IMR-90 (cell line): ENCODE results near the gene VAV3. TPM values are rescaled to one million over a fixed set of nuclear protein-coding genes. Genes with fewer than 3 reads are reported as not detected.

ENCODE experiments used
- ATAC-seq: fragments of 200-7000 bp; cut with Tn5 transposase; 2 replicates; pipeline ENCODE4 v1.9.1; 2020; ENCODE audit warnings: low read depth, mild to moderate bottlenecking, moderate library complexity
- BruUV-seq: library from RNA; stranded (reverse); fragments of 400-500 nt; replicated peaks from 2 replicates; lab custom pipeline; 2021; lab: Mats Ljungman, UMichigan
- CTCF ChIA-PET: fragments of 300-600 bp; formaldehyde crosslinking; extraction: SDS; loops from one replicate; lab custom pipeline; 2021; ENCODE audit warnings: antibody characterized with exemption; lab: Yijun Ruan, JAX
- POLR2A ChIA-PET: fragments of 300-600 bp; sonication (Branson Sonifier 250); formaldehyde crosslinking; loops from one replicate; lab custom pipeline; 2022; ENCODE audit warnings: antibody characterized with exemption; ENCODE audit not compliant: unreplicated experiment; lab: Charles Lee
- DNase-seq: peaks from one replicate; pipeline ENCODE4 v3.0.0; 2013
- H2AFZ ChIP-seq: replicated peaks from 2 replicates; pipeline ENCODE3; 2013; ENCODE audit warnings: low read length, mild to moderate bottlenecking; ENCODE audit not compliant: poor library complexity
- H2AK5ac ChIP-seq: 2 replicates; pipeline ENCODE4 v1.6.1; 2013; ENCODE audit warnings: low read depth, low read length, inconsistent platforms
- H2AK9ac ChIP-seq: replicated peaks from 2 replicates; pipeline ENCODE3; 2013; ENCODE audit warnings: mild to moderate bottlenecking, low read depth, low read length, moderate library complexity; ENCODE audit not compliant: poor library complexity
- H2BK120ac ChIP-seq: 2 replicates; pipeline ENCODE4 v1.6.1; 2013; ENCODE audit warnings: low read depth, low read length, inconsistent platforms
- H2BK15ac ChIP-seq: 3 replicates; pipeline ENCODE4 v1.6.1; 2013; ENCODE audit warnings: low read depth, low read length, inconsistent platforms
- H2BK20ac ChIP-seq: 2 replicates; pipeline ENCODE4 v1.6.1; 2013; ENCODE audit warnings: low read depth, mild to moderate bottlenecking, inconsistent platforms, low read length, moderate library complexity
- H2BK5ac ChIP-seq: 2 replicates; pipeline ENCODE4 v1.6.1; 2013; ENCODE audit warnings: mild to moderate bottlenecking, low read depth, low read length, inconsistent platforms; ENCODE audit not compliant: poor library complexity, severe bottlenecking
- H3K14ac ChIP-seq: replicated peaks from 2 replicates; pipeline ENCODE4 v1.6.1; 2013; ENCODE audit warnings: low read depth, low read length, inconsistent platforms
- H3K18ac ChIP-seq: 2 replicates; pipeline ENCODE4 v1.6.1; 2013; ENCODE audit warnings: low read depth, low read length, control low read depth
- H3K23ac ChIP-seq: 2 replicates; pipeline ENCODE4 v1.6.1; 2013; ENCODE audit warnings: low read depth, low read length, inconsistent platforms
- H3K27ac ChIP-seq: 2 replicates; pipeline ENCODE4 v1.5.1; 2013; ENCODE audit warnings: mild to moderate bottlenecking, control low read depth, low read length; ENCODE audit not compliant: insufficient read depth
- H3K27me3 ChIP-seq: 2 replicates; pipeline ENCODE4 v1.6.1; 2013; ENCODE audit warnings: low read length; ENCODE audit not compliant: control insufficient read depth, insufficient read depth
- H3K36me3 ChIP-seq: 2 replicates; pipeline ENCODE4 v1.6.1; 2013; ENCODE audit warnings: low read length, mixed read lengths; ENCODE audit not compliant: control insufficient read depth, insufficient read depth
- H3K4ac ChIP-seq: 2 replicates; pipeline ENCODE4 v1.6.1; 2013; ENCODE audit warnings: low read depth, low read length, inconsistent platforms
- H3K4me1 ChIP-seq: 2 replicates; pipeline ENCODE4 v1.6.1; 2013; ENCODE audit warnings: low read length, mixed read lengths; ENCODE audit not compliant: control insufficient read depth, insufficient read depth
- H3K4me2 ChIP-seq: 2 replicates; pipeline ENCODE4 v1.6.1; 2013; ENCODE audit warnings: low read depth, mild to moderate bottlenecking, control low read depth, low read length, moderate library complexity
- H3K4me3 ChIP-seq: 2 replicates; pipeline ENCODE4 v1.5.1; 2013; ENCODE audit warnings: low read depth, mild to moderate bottlenecking, control low read depth, low read length, moderate library complexity; ENCODE audit not compliant: insufficient read depth
- H3K56ac ChIP-seq: 2 replicates; pipeline ENCODE4 v1.6.1; 2013; ENCODE audit warnings: low read length, inconsistent platforms; ENCODE audit not compliant: insufficient read depth; ENCODE audit errors: extremely low read depth
- H3K79me1 ChIP-seq, 2 experiments: 2 replicates each; pipeline ENCODE4 v1.6.1; 2013; ENCODE audit warnings: low read length in 2 of 2, inconsistent platforms in 1 of 2, low read depth in 1 of 2
- H3K9ac ChIP-seq: 2 replicates; pipeline ENCODE4 v1.6.1; 2013; ENCODE audit warnings: low read depth, low read length, control low read depth
- H3K9me1 ChIP-seq: 2 replicates; pipeline ENCODE4 v1.6.1; 2013; ENCODE audit warnings: low read length, inconsistent platforms; ENCODE audit not compliant: insufficient read depth
- H3K9me3 ChIP-seq: 2 replicates; pipeline ENCODE4 v1.6.1; 2013; ENCODE audit warnings: low read length; ENCODE audit not compliant: control insufficient read depth, insufficient read depth
- H4K20me1 ChIP-seq: 2 replicates; pipeline ENCODE4 v1.6.1; 2013; ENCODE audit warnings: low read length, inconsistent platforms; ENCODE audit not compliant: insufficient read depth
- H4K5ac ChIP-seq: 2 replicates; pipeline ENCODE4 v1.6.1; 2013; ENCODE audit warnings: mild to moderate bottlenecking, low read depth, low read length, control low read depth
- H4K8ac ChIP-seq, 2 experiments: 2 replicates each; pipeline ENCODE4 v1.6.1; 2013; ENCODE audit warnings: low read depth in 2 of 2, low read length in 2 of 2, control low read depth in 1 of 2, inconsistent platforms in 1 of 2
- H4K91ac ChIP-seq: 2 replicates; pipeline ENCODE4 v1.6.1; 2013; ENCODE audit warnings: low read depth, low read length, inconsistent platforms; ENCODE audit not compliant: insufficient read depth
- ELK1 ChIP-seq: fragments of 150-350 bp; IDR thresholded peaks from 2 replicates; pipeline ENCODE4 v1.6.1; 2016; ENCODE audit warnings: low read depth, mild to moderate bottlenecking, low read length, moderate library complexity, borderline replicate concordance
- MXI1 ChIP-seq: IDR thresholded peaks from 2 replicates; pipeline ENCODE4 v1.6.1; 2012; ENCODE audit warnings: low read depth, mild to moderate bottlenecking, low read length, moderate library complexity, borderline replicate concordance
- RCOR1 ChIP-seq: IDR thresholded peaks from 2 replicates; pipeline ENCODE4 v1.6.1; 2012; ENCODE audit warnings: mild to moderate bottlenecking, low read length, improper control_type of control experiment; ENCODE audit not compliant: insufficient replicate concordance
- WGBS, 2 experiments: methylation state at CpG; one replicate each; pipeline versions ENCODE4 v1.1.5 to v1.1.7; 2013; ENCODE audit warnings: missing lambda C conversion rate in 2 of 2; ENCODE audit not compliant: insufficient read length in 1 of 2; ENCODE audit errors: extremely low coverage in 2 of 2; 5-methylcytosine and 5-hydroxymethylcytosine counted together
- dilution Hi-C: fragments of 300-500 bp; cut with HindIII; formaldehyde crosslinking; loops from one replicate; pipeline ENCODE4 v1.14.3; 2018; ENCODE audit warnings: low sequenced_read_pairs; ENCODE audit not compliant: unreplicated experiment
- in situ Hi-C: fragments of 300-500 bp; cut with MboI; formaldehyde crosslinking; loops from 3 replicates; pipeline ENCODE4 v1.14.3; 2019; ENCODE audit warnings: low sequenced_read_pairs, inconsistent platforms, mixed read lengths
- intact Hi-C: fragments of 100-400 bp; cut with micrococcal nuclease; formaldehyde crosslinking; loops from 2 replicates; pipeline ENCODE4 v1.10.0; 2022
- polyA plus RNA-seq, 3 experiments: library from polyadenylated mRNA; depleted of rRNA; stranded (reverse); fragments of >200 nt; gene quantifications; 2 replicates each; pipeline ENCODE4 v1.2.3, GENCODE V29; 2012; ENCODE audit warnings: low replicate concordance in 1 of 3
- total RNA-seq: library from RNA; depleted of rRNA; stranded (reverse); fragments of >200 nt; gene quantifications from 2 replicates; pipeline ENCODE4 v1.2.3, GENCODE V29; 2012

VAV3 gene
- total and polyA plus RNA-seq, 2 of the 4 experiments (the other 2 are of a cell fraction), result 0.12 to 0.18 TPM

DNA sequence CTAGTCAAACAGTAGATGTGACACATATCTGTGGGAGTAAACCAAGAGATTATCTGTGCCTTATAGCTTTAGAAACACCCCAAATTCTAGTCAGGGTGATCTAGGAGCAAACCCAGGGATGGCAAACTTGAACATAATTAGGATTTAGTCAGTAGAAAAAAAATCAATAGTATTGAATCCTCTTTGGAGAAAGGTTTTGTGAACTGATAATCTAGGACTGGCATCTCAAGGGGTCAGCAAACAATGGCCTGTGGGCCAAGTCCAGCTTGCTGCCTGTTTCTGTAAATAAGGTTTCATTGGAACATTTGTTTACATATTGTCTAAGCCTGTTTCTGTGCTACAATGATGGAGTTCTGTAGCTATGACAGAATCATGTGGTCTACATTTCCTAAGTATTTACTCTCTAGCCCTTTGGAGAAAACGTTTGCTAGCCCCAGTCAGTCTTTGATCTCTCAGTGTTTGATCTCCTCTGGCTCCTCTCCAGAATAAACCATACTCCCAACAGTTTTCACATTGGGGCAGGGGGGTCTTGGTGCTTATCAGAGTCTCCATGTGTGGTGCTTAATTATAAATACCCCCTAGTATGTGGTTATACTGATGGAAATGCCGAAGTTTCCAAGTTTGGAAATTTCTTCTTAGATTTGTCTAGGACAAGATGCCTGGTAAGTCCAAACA lies 438.3 kb downstream of the VAV3 start:
- ChIA-PET CTCF (no interaction called here), POLR2A (no interaction called here)
- Histone ChIP-seq H3K36me3 (no peaks in the 10 kb centered on the region), H4K20me1 (no peaks in the 10 kb centered on the region), H3K56ac (no peak overlapping the region), H3K9me3 (no peaks in the 10 kb centered on the region), H3K9ac (no peak overlapping the region), H3K4me1 (no peaks in the 10 kb centered on the region), H3K18ac (no peak overlapping the region), H2AFZ (no peak overlapping the region), H3K14ac (no peak overlapping the region), H3K27ac (no peak overlapping the region), H3K23ac (no peak overlapping the region), H3K79me1 (no peaks in the 10 kb centered on the region), H2BK20ac (no peak overlapping the region), H3K9me1 (no peaks in the 10 kb centered on the region), H2BK120ac (no peak overlapping the region), H2AK5ac (no peak overlapping the region), H2BK5ac (no peak overlapping the region), H4K5ac (no peak overlapping the region), H4K8ac (no peak overlapping the region), H3K4ac (no peak overlapping the region), H3K27me3 (no peaks in the 10 kb centered on the region), H2AK9ac (no peak overlapping the region), H4K91ac (no peak overlapping the region), H3K4me3 (no peak overlapping the region), H3K4me2 (no peak overlapping the region), H2BK15ac (no peak overlapping the region)
- ATAC-seq (no peak), DNase-seq (no peak)
- BruUV-seq, result no TSS peak
- TF ChIP-seq ELK1 (no peak), RCOR1 (no peak), MXI1 (no peak)
- in situ Hi-C loops (no loop called here), dilution Hi-C loops (no loop called here), intact Hi-C loops (loop anchor here (10.0 kb wide), 1 partner anchor 228 kb away; no protein-coding TSS in a partner anchor)
- no CpG with 5 or more reads among the region's 2 CpGs for WGBS, 2 experiments
